ENCODE results near the gene ABCA5.
"Not testable (repeated sequence)": the region's sequence is repeated elsewhere in the genome, so short reads cannot be mapped to it uniquely, and the experiment has no call there.

ABCA5 gene

DNA sequence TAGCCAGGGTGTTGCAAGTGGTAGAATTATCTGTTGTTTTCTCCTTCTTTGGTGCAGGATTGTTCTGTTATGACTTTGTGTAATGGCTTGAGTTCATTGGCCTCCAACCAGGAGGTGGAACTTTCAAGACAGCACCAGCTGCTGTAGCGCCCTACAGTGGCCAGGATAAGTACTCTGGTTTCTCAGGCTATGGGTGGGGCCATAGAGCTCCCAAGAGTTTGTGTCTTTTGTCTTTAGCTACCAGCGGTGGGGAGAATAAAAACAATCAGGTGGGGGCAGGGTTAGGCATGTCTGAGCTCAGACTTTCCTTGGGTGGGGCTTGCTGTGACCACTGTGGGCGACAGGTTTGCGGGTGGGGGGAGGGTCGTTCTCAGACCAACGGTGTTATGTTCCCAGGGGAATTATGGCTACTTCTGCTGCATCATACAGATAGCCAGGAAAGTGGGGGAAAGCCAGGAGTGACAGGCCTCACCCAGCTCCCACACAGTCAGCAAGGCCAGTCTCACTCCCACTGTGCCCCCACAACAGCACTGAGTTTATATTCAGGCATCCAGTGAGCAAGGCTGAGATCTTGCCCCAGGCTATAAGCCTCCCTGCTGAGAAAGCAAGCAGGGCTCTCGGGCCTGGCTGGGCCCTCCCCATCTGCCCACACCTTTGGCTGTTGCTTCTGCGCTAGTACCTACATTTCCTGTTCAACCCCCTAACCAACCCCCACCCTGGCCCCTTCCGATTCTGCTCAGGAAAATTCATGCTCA, 113.7 kb downstream of the ABCA5 start:
- DNase-seq (ENCODE audit: low read depth in 2 of 2), result no peak

DNA sequence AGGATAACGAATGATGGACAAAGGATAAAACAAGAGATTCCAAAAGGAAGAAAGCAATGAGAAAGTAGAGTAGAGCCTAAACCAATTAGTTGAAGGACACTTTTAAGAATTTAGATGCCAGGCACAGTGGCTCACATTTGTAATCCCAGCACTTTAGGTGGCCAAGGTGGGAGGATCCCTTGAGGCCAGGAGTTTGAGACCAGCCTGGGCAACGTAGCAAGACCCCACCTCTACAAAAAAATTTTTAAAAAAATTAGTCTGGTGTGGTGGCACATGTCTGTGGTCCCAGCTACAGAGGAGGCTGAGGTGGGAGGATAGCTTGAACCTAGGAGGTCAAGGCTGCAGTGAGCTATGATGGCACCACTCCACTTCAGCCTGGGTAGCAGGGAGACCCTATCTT, 118.3 kb downstream of the ABCA5 start:
- no peak for DNase-seq (ENCODE audit: low read depth in 2 of 2)

GRCh38 chr17:69207151-69207550, 119.8 kb downstream of the ABCA5 start:
- no peak for DNase-seq (ENCODE audit: low read depth in 2 of 2)

GRCh38 chr17:69198238-69198637, 128.7 kb downstream of the ABCA5 start:
- no peak for DNase-seq (ENCODE audit: low read depth in 2 of 2)

GRCh38 chr17:69196105-69196653, 130.8 kb downstream of the ABCA5 start:
- not testable (repeated sequence) for DNase-seq (ENCODE audit: low read depth in 2 of 2)

Measured in stimulated activated CD8-positive, alpha-beta memory T cell treated with anti-CD3 and anti-CD28 coated beads, Interleukin-2, amount 100 ng/mL, for 48 hours (primary cell).